Lower leg skin (tissue), 3 donors: Measurements from ENCODE around the gene HEY2.

Source experiments
- CTCF ChIP-seq, 3 donors: fragments of 450-650 bp; IDR thresholded peaks; one replicate each; pipeline ENCODE4 v1.5.1; 2016; ENCODE audit warnings: antibody characterized with exemption in 3 of 3, mild to moderate bottlenecking in 3 of 3, moderate library complexity in 2 of 3
- POLR2A ChIP-seq, 2 donors: fragments of 450-650 bp; IDR thresholded peaks; one replicate each; pipeline ENCODE4 v1.6.1; 2016 to 2017; ENCODE audit warnings: antibody characterized with exemption in 2 of 2, mild to moderate bottlenecking in 1 of 2, moderate library complexity in 1 of 2

GRCh38 chr6:125714441-125715090 lies 34.9 kb upstream of the HEY2 start:
- TF ChIP-seq CTCF (IDR thresholded peaks at IDR 0.05) = no peak
- TF ChIP-seq POLR2A (IDR thresholded peaks at IDR 0.05) = no peak
